NCI-H1694 (cell line): ENCODE results near the gene SAT1.
A peak's percentile ranks its signal among the peaks of the same experiment; 100 is the strongest.
"Not testable (repeated sequence)": the region's sequence is repeated elsewhere in the genome, so short reads cannot be mapped to it uniquely, and the experiment has no call there.

ENCODE experiments used
- DNase-seq: peaks from one replicate; lab custom pipeline; 2025; lab: John Stamatoyannopoulos, UW

Gene SAT1

DNA sequence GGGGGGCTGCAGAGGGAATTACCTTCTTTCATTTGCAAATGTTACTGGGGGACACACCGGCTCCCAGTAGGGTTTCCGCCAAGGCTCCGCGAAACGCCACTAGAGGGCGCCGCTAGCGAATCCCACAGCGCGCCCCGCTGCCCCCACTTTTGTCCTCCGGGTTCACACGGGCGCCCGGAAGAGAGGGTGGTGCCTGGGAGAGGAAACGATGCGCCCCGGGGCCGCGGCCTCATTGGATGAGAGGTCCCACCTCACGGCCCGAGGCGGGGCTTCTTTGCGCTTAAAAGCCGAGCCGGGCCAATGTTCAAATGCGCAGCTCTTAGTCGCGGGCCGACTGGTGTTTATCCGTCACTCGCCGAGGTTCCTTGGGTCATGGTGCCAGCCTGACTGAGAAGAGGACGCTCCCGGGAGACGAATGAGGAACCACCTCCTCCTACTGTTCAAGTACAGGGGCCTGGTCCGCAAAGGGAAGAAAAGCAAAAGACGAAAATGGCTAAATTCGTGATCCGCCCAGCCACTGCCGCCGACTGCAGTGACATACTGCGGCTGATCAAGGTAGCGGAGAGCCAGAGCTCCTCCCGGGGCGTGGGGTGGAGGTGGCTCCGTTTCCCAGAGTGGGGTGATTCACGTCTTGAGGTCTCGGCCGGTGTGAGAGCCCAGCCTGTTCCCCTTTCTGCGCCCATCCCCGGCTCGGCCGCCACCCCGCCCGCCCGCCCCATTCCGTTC is at the start of gene SAT1:
TSS of gene SAT1 (plus strand) at position 311 of the 726 bp plus-strand sequence. CDS start at position 490, 179 bp downstream.
- peak; percentile 79 for DNase-seq

DNA sequence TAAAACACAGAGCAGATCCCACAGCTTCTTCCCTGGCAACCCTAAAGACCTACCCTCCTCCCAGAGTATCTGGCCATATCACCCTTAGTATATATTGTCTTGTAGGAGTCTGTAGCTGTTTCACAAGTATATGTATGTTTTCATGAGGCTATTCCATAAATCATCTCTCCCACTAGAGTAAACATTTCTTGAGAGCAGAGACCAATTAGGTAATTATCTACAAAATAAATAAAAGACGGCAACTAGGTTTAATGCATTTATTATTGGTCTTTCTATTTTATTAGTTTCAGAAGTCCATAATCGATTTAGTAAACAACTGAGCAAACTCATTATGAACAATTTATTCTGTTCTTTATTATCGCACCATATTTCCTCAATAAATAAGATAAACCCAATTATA is 46.9 kb upstream of the SAT1 start:
- DNase-seq, result no peak

DNA sequence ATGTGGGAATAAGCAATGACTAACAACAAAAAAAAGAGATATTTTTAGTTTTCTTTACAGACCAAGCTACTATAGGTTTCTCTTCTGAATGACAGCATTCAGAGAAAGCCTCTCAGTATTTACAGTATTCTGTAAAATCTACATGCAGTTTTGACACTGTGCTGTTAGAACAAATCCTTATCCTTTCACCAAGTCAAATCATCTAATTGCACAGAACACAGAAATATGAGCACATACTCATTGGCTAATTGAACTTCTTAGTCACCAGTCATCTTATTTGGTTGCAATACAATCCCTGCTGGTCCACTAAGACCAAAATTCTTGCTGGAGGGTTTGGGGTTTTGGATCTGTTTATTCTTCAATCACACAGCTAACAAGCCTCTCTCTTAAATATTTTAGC is 45.6 kb upstream of the SAT1 start:
- no peak for DNase-seq

DNA sequence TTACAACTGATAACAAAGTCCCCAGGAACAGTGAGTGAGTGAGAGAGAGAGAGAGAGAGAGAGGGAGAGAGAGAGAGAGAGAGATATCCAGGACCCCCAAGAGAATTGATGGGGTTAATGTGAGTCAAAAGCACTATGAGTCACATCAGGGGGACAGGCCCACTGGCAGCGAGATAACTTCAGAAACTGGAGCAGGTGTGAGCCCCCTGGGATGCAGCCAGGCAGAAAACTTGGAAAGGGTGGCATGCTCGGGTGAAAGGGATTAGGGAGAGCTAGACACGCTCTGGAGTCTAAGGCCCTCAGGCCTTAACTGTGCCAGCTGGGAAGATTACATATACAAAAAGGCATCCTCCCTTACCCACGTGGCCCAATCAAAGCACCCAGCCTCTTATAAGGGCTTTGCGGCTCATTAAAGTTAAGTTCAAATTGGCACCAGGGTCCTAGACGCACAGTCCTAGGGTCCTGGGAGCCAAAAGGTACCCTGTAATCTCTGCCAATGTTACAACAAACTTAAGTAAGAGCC is 40.7 kb upstream of the SAT1 start:
- DNase-seq, result peak; percentile 17

DNA sequence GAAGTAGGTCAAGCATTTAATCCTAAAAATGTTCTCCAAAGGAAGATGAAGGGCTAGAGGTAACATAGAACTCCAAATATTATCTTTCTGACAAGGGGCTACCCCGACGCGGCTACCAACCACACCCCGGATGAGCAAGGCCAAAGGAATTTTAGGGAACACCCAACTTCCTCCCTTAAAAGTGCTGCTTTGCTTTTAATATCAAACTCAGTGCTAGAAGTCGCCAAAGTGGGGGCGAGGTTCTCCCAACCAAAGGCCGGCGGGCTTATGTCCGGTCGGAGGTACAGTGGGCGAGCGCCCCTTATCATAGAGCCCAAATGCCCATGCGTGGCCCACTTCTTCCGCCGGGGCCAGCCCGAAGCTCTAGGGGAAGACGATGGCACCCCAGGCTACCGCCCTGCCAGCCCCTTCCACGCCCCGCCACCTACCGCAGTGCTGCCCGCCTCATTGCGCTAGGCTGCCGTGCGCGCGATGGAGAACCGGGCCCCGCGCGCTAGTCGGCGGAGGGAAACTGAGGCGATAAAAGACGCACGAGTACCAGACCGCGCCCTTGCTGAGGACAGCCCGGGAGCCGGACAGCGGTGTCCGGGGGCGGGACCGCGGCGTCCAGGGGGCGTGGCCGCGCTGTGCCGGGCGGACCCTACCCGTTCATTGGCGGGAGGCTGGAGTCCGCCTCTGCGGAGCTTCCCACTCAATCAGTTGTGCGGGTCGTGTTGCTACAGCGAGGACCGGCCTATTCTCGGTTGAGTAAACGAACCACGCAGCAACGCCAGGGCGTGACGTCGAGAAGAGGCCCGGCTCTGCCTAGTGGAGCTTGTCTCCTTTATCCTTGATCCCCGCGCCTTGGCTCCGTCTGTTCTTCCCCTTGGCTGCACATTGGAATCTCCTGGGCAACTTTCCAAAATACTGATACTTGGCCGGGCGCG is 40.0 kb upstream of the SAT1 start, which contains the start of gene ACOT9:
TSS of gene ACOT9 (minus strand) at position 580 of the 926 bp plus-strand sequence. CDS start at position 448, 132 bp downstream.
- DNase-seq, result peak; percentile 19

DNA sequence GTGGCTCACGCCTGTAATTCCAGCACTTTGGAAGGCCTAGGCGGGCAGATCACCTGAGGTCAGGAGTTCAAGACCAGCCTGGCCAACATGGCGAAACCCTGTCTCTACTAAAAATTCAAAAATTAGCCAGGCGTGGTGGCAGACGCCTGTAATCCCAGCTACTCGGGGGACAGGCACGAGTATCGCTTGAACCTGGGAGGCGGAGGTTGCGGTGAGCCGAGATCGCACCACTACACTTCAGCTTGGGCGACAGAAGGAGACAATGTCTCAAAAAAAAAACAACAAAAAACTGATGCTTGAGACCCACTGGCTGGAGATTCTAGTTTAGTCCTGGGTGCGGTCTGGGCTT is 39.4 kb upstream of the SAT1 start:
- DNase-seq, result not testable (repeated sequence)

DNA sequence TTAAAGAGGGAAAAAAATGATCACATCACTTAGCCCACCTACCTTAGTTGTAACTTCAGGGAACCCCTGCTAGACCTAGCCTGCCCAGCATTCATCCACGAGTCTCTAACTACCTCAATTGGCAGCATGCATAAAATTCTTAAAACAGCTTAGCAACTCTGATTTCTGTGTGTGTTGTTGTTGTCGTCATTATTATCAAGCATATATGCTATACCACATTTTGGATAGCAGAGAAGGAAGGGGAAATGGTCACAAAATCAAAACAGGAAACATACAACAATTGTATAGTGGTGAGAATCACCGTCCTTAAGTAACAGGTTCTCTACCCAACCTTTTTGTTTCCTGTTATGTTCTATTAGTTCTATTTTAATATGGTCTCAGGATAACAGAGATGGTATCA is 37.2 kb upstream of the SAT1 start:
- DNase-seq, result no peak

DNA sequence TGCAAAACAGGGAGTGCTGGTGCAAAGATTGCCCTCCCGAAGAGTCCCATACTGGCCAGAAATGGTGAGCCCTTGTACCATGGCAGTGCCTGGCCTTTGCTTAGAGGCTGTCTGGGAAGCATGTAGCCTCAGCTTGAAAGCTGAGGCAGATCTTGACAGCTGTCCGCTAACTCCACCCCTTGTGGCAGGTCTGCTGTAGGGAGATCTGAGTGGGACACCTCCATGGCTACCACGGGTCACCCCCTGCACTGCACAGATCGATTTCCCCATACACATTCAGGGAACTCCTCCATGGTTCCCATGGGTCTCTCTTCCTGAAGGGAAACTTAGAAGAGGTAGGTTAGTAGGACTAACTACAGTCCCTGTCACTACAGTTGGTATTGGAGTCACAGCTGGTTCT is 33.8 kb upstream of the SAT1 start:
- DNase-seq, result no peak

DNA sequence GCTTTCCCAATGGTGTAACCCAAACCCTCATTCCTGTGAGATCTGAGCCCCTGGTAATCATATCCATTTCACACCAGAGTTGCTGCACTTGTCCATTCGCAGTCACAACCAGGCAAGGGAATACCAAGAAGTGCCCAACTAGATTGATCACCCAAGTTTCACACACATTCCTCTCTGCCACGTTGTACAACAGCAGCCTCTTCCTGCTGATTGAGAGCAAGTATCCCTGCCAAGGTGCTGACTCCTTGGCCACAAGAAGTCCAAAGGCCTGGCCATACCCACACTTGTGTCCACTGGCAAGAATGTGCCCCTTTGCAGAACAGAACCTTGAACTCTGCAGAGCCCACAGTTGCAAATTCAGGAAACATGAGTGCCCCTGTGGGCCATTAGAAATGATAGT is 33.4 kb upstream of the SAT1 start:
- no peak for DNase-seq

DNA sequence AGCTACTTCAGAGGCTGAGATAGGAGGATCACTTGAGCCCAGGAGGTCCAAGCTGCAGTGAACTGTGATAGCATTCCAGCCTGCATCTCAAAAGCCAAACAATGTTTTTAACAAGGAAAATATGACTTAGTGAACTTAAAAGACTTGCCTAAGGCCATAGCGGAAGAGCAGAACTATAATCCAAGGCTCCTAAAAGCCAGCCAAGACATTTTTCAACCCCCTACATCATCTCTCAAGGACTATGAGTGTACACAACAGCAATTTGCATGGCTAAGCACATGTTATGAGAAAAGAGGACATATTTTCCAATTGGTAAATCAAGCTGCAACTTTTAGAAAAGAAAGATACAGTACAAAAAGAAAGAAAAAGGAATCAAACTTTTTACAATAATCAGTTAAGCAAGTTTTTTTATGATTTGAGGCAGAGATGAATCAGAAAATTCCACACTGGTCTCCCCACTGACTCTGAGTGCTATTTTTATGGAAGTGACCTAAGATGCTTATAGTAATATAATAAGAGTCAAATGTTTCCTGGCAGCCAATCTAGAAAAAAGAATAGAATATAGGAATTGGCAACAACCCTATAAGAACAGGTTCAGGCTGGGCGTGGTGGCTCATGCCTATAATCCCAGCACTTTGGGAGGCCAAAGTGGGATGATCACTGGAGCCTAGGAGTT is 30.1 kb upstream of the SAT1 start:
- DNase-seq, result no peak

DNA sequence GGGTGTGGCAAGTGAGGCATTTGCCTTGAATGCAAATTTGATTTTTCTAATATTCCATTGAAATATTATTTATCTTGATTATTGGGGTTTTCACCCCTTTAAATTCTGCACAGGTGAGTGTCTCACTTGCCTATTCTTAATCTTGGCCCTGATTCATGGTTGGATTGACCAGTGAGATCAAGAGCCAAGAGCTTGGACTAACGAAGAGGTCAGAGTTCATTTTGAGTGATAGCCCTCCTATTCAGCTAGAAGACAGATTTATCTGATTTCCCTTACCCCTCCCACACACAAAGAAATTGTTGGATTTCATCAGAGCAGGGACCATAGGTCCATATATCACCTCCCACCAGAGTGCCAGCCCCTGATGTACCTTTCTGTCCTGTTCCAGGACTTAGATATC is 28.3 kb upstream of the SAT1 start:
- DNase-seq, result no peak

DNA sequence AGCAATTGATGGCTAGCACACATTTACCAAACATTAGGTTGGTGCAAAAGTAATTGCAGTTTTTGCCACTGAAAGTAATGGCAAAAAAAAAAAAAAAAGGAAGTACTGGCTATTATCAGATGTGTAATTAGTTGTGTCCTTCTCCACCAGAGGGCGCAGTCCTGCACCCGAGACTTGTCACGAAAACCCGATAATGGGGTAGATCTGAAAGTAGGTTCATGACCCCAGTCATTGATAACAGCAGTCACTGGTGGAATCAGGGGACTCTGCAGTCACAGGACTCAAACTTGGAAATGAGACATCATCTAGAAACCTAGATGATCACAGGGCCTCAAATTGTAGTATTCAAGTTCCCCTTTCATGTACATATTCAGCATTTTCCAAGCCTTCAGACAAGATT is 26.8 kb upstream of the SAT1 start:
- peak; percentile 7 for DNase-seq

DNA sequence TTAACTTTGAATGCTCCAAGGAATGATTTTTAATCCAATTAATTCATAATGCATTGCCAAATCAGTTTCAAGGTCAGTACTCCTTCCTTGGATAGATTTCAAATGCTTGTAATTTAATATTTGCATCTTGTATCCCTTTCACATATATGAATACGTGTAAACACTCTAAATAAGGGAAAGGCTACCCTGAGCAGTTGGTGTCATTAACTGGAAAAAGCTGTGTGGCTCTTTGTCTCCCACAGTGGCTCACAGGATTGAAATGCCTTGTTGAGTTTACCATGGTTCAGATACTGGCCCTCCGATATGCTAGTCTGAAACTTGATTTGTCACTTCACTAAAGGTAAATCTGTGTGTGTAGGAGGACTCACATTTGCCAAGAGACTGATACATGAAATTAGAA is 23.2 kb upstream of the SAT1 start:
- no peak for DNase-seq

DNA sequence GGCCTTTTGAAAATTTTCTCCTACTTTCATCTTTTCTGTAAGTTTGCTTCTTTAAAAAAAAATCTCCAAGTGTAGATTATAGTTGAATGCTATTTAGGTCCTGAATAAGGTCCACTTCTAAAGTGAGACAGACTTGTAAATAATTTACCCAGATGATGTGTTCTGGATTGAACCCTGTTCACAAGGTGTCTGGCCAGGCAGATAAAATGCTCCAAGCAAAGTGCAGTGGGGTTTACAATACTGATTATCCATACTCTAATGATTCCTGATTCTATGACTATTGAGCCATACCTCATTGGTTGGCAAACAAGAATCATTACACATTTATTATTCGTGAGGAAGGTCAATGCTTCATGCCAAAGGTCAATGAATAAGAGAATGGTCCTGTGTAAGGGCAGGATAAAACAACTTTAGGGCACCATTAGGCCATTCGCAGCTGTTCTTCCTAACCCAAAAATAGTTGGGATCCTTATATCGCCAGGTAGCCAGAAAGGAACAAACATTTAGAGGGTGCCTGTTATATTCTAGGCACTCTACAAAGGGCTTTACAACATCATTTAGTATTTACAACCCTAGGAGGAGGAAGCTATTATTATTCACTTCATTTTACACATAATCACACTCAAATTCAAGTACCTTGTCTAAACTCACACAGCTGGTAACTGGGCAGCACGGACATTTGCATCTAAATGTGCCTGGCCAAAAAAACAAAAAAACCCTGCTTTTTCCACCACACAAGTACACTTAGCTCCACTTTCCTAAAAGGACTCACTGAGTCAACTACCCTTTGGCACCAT is 18.6 kb upstream of the SAT1 start:
- no peak for DNase-seq

DNA sequence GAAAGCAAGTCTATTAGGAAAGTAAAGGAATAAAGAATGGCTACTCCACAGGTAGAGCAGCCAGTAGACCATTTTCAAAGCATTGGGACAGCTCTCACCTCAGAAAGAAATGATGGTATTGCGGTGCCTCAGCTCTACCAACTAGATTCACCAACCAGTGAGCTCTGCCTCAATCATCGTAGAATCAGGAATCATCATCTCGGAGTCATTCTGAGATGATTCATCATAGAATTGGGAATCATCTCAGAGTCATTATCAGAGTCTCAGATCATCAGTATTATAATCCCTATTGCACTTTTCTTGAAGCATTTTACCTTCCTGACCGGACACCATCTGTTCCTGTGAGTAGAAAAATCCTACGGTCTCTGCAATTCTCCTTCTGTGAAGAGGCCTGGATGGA is 17.5 kb upstream of the SAT1 start:
- DNase-seq, result no peak

DNA sequence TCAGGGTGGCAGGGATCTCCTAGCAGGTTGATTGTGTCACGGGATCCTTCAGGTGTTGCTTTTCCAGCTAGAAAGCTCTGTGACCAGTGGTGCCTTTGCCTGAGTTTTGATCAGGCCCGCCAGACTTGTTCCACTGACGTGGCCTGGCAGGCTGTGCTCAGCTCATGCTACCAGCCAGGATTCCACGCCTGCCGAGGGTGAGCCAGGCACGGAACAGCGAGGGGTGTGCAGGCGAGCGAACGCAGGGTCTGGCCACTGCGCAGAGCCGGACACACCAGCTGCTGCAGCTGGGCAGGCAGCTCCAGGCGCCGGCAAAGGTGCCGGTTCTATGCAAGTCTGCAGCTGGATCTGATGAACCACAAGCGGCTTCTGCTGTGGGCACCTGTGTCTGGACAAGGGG is 17.1 kb upstream of the SAT1 start:
- DNase-seq, result no peak

DNA sequence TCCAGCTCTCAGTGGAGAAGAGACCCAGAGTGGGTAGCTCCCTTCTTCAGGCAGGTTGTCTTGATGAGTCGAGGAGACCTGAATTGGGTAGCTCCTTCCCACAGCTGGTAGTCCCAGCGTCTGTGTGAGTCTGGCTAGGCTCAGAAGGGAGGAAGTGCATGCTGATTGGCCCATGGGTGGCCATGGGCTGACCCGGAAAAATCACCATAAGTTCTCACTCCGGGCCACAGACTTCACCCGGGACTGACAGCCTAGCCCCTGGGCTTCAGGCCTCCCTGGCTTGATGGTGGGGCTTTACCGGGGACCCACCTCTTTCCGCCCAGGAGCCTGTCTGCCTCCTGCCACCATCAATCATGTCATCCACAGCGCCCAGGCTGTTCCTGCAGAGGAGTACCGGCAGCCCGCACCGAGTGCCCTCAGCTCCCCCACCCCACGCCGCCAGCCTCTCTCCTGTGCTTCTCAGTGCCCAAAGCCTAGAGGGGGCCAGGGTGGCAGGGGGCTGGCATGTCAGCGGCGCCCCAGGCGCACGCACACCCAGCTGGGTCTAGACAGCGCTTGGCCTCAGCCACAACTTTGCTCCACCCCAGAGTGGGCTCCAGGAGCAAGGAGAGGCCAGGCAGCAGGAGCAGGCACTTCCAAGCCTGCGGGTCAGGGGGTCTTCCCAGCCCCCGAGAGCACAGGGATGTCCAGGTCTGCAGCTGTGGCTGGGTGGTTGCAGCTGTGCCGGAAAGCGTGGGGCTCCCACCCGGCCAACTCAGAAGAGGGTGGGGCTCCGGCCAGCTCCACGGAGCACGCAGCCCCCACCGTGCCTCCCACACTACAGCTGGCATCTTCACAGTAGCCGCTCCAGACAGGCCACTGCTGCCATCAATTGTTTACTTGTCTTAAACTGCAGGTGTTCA is 16.1 kb upstream of the SAT1 start:
- no peak for DNase-seq

DNA sequence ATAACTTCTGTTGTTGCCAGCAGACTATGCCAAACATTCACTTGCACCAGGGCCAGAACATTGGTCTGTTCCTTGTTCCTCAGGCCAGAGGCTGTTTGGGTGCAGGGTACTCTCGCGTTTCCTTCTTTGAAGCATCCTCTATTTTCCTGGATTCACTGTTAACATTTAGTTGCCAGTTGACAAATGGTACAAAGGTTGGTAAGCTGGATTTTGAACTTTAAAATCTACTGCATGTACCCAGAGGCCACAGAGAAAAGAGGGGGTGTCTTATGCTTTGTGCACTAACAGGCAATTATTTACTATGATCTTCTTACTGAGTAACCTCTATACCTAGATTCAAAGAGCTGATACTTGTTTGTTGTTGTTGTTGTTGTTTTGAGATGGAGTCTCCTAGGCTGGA is 12.8 kb upstream of the SAT1 start:
- DNase-seq, result no peak

DNA sequence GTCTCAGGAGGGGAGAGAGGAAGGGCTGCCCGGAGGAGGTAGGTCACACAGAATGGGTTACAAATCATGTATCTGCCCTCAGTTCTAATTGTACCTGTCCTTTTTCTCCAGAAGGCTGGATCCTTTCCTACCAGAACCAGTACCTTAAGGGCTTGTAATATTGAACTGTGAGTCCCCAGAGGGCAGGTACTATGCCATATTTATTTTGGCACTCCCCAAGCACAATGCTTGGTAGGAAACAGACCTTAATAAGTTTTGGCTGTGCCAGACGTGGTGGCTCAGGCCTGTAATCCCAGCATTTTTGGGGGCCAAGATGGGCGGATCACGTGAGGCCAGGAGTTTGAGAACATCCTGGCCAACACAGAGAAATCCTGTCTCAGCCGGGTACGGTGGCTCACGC is 11.9 kb upstream of the SAT1 start:
- DNase-seq, result not testable (repeated sequence)

DNA sequence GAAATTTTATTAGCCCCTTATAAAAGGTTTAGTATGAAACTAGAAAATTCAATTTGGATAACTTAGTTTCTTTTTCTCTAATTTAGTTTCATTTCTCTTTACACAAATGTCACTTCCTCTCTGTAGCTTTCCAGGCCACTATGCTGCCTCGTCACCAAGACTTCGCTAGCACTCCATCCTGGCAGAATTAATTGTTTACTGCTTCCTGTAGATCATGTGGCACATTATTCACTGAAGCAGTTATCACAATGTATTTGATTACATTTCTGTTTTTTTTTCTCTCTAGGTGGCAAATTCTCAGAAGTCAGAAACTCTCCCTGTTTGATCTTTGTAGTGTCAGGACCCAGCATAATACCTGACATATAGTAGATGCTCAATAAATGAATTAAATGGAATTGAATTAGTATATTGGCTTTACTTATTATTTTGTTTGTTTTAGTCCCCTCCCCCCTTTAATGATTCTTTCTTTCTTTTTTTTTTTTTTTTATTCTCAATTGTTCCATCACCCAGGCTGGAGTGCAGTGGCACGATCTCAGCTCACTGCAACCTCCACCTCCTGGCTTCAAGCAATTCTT is 9.3 kb upstream of the SAT1 start:
- DNase-seq, result no peak
